Activated CD4-positive, alpha-beta T cell treated with anti-CD3 and anti-CD28 coated beads for 48 hours (primary cell): ENCODE results near the gene NAALADL1.
"Not testable (repeated sequence)": the region's sequence is repeated elsewhere in the genome, so short reads cannot be mapped to it uniquely, and the experiment has no call there.

ENCODE experiments used
- DNase-seq: peaks from one replicate; pipeline ENCODE4 v3.0.0-alpha.2; 2020

NAALADL1 gene

DNA sequence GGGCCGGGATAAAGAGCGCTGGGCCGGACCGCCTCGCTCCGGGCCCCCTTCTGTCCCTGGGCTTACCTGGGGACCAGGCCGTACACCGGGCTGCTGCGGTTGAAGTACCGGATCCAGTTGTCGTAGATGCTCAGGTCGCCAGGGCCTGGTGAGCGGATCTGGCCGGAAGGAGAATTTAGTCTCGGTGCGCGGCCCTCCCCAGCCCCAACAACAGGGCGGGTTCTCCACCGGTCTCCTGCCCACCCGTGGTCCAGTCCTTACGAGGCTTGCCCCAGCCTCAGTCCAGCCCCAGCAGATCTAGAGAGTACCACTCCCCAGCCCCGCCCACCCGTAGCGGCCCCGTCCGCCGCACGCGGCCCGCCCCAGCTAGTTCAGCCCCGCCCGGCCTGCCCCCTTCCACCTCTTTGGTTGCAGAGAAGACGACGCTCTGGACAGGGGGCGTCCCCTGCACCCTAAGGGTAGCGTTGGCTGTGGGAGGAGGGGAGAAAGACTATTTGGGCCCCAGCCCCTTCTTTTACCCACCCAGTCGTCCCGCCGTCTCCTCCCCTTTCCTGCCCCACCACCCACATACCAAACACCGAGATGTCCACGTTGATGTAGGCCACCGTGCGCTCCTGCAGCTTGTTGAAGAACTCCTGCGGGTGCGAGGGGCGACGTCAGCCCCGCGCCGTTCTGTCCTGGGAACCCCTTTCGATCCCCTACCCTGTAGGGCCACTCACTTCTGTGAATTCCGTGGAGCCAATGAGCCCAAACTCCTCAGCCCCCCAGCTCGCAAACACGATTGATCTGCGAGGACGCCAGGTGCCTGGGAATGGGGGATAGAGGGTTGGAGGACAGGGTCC is 10.6 kb downstream of the NAALADL1 start:
- DNase-seq = peak; percentile 43

DNA sequence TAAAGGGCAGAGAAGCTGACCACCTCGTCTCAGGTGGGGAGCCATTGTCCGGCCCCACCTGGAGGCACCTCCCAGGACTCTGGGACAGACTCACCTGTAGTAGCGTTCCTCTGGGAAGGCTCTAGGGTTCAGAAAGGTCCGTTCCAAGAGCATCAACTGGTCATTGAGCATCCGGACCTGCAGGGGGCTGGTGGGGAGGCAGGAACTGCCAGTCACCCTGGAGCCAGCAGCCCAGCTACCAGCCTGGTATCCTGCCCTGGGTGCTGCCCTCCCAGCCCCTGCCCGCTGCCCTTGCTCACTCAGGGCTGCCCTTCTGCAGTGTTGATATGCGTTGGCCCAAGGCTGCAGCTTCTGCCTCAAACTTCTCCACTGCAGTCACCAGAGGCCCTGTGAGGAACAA is 12.6 kb downstream of the NAALADL1 start:
- no peak for DNase-seq

DNA sequence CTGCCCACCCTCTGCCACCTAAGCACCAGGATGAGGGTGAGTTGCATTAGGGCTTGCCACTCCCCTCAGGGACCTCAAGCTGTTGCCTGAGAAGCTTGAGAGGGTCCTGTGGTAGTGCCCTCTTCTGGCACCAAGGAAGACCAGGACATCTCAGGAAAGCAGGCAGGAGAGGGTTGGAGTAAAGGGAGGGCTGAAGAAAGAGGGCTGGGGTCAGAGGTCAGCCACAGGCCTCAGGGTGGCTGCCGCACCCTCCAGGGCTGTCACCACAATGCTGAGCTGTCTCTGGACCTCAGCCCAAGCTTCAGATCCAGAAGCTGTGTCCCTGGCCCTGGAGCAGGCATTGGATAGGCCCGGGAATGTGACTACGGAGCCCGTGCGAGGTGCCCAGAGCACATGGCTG is 13.3 kb downstream of the NAALADL1 start:
- DNase-seq = no peak

DNA sequence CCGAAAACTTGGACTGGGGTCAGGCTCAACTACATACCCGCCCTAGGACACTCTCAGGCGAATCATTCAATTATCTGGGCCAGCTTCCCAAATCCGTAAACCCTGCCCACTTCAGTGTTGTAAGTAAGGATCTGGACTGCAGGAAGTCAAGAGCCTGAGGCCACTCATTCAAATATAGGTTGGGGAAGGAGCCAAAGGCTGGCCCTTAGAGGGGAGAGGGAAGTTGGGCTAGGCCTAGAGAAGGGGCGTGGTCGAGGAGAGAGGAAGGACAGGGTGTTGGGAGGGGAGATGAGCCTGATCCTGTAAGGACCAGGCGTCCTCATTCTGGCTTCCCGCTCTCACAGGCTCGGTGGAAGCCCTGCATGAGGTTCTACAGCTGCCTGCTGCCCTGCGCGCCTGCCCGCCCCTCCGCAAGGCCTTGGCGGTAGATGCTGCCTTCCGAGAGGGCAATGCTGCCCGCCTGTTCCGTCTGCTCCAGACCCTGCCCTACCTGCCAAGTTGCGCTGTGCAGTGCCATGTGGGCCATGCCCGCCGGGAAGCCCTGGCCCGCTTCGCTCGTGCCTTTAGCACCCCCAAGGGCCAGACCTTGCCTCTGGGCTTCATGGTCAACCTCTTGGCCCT is 14.4 kb downstream of the NAALADL1 start:
- no peak for DNase-seq

DNA sequence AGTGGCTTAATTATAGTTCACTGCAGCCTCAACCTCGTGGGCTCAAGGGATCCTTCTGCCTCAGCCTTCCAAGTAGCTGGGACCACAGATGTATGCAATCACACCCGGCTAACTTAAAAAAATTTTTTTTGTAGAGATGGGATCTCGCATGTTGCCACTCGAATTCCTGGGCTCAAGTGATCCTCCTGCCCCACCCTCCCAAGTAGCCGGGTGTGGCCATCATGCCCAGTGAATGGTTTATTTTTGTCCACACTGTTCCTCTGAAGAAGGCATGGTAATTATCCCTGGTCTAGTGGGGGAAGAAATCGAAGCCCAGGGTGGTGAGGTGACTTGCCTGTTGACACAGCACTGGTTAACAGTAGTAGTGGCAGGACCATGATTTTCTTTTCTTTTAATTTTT is 15.5 kb downstream of the NAALADL1 start:
- no peak for DNase-seq

DNA sequence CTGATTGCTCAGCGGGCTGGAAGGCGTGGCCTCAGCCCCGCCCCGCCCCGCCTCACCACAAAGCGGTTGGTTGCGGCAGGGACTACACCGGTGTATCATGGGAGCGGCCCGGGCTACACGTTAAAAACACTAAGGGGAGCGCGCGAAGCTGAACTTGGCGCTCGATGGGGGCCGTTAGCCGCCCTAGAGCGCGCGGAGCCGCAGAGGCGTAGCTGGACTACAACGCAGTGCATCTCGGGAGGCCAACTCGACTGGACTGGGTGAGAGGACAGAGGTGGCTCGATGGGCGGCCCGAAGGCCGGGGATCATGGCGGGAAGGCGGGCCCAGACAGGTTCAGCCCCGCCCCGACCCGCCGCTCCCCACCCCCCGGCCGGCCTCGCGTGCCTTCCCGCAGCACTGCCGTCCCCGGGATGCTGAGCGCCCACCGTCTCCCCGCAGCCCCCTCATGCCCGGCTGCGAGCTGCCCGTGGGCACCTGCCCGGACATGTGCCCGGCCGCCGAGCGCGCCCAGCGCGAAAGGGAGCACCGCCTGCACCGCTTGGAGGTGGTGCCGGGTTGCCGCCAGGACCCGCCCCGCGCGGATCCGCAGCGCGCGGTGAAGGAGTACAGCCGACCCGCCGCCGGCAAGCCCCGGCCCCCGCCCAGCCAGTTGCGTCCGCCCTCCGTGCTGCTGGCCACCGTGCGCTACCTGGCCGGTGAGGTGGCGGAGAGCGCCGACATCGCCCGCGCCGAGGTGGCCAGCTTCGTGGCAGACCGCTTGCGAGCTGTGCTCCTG is 17.3 kb downstream of the NAALADL1 start, which contains the start of gene SAC3D1:
SAC3D1 (plus strand) TSS at position 364 of the 776 bp plus-strand sequence; CDS start at position 447, 83 bp downstream.
- DNase-seq = peak; percentile 93

DNA sequence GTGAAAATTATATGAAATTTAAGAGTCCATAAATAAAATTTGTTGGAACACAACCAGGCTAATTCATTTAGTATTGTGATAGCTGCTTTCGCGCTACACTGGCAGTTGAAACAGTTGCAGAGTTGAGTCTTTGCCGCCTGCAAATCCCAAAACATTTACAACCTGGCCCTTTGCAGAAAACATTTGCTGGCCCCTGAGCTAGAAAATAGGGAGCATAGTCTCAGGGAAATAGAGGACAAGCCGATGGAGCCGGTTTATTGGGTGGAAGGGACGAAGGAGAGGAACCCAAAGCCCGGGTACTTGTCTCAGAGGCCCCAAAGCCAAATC is 17.9 kb downstream of the NAALADL1 start:
- DNase-seq = no peak

DNA sequence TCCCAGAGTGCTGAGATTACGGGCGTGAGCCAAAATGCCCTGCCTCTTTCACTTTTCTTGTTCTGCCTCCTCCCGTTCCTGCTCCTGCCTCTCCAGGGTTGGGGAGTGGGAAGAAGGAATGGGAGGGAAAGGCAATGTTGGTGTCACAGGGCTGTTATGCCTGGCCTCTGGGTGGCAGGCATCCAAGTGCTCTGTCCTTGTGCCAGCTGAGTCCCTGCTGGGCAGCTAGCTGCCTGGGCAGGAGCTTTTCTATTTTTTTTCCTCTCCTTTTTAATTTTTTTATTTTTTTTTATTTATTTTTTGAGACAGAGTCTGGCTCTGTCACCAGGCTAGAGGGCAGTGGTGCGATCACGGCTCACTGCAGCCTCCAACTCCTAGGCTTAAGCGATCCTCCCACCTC is 21.4 kb downstream of the NAALADL1 start:
- DNase-seq = no peak

DNA sequence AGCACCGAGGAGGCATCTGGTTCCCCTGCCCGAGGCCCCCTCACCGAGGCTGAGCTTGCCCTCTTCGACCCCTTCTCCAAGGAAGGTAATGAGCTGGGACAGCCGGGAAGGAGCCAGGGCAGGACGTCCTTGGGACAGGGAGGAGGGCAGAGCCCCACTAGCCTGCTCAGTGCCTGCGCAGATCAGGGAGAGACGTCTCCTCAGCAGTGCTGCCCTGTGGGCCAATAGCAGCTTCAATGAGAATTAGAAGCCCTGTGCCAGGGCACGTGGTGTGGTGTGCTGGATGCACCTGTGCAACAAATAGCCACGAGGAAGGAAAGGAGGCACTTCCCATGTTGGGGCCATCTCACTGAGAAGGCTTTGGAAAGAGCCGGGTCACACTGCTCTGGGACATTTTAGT is 22.8 kb downstream of the NAALADL1 start:
- DNase-seq = no peak

DNA sequence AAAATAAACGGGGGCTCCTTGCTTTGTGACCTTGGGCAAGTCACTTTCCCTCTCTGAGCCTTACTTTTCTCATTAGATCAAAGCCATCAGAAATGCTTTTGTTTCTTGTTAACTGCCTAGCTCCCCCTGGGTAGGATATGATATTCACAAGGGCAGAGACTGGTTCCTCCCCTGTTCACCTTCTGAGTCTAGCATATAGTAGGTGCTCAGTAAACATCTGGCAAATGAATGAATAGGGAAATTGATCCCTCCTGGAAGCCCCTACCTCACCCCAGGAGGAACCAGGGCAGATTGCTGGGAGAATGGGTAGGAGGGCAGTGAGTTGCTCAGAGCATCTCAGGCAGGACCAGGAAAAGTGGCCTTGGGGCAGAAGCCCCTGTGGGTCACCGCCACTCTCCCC is 23.9 kb downstream of the NAALADL1 start:
- DNase-seq = no peak

DNA sequence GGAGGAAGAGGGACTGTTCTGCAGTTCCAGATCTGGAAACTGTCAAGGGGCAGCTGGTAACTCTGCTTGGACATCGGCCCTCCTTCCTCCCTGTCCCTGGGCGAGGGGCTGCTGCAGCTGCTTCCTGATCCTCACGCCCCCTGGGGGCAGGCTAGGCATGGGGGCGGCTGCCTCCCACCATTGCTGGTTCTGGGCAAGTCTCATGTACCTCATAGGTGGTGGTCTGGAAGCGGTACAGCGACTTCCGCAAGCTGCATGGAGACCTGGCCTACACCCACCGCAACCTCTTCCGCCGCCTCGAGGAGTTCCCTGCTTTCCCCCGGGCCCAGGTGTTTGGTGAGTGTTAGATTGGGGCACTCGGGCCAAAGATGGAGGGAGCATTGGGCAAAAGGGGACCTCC is 26.1 kb downstream of the NAALADL1 start:
- DNase-seq = no peak

DNA sequence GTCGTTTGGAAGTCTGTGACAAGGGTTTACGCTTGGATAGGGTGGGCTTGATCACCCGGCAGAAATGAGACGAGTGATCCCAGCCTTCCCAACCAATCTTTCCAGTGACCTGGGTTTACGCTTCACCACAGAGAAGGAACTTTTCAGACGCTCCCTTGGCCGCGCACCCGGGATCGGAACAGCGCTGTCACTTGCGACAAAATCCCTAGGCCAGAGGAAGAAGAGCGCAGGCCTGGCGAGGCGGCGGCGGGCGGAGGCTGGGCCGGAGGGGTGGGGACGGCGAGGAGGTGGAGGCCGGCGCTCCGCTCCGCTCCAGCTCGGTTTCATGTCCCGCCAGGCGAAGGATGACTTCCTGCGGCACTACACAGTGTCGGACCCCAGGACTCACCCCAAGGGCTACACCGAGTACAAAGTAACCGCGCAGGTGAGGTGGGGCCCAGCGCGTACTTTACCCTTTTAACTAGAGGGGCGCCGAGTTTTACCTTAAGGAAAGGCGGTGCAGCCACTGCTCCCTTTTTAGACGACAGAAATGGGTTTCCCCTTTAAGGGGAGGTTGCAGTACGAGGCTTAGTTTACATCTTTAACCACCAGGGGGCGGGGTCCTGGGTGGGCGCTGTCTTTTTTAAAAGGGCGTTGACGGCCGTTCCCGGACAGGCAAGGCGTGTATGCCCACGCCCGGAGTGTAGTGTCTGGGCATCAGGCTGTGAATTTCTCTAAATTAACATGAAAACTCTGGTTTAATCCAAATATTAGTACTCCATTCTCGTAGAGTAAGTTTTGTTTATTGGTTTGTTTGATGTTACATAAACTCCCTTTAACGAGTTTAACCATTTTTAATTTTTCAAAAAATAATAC is 30.9 kb downstream of the NAALADL1 start, which contains the start of gene SNX15:
SNX15 (plus strand) TSS at position 227 of the 855 bp plus-strand sequence; CDS start at position 326, 99 bp downstream.
- DNase-seq = peak; percentile 94

DNA sequence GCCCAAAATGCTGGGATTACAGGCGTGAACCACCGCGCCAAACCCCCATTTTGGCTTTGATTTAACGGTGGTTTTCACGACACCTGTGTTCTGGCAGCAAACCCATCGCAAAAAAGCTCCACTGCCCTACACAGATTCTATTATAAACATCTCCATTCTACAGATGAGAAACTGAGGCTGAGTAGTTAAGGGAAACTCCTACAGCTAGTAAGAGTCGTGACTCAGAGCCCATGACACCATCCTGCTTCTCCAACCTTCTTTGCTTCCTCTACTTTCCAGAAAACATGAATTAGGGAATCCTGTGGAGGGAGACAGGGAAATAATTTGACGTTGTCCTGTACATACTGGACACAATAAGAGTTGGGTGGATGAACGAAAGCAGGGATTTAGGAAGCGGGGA is 31.5 kb downstream of the NAALADL1 start:
- DNase-seq = no peak

DNA sequence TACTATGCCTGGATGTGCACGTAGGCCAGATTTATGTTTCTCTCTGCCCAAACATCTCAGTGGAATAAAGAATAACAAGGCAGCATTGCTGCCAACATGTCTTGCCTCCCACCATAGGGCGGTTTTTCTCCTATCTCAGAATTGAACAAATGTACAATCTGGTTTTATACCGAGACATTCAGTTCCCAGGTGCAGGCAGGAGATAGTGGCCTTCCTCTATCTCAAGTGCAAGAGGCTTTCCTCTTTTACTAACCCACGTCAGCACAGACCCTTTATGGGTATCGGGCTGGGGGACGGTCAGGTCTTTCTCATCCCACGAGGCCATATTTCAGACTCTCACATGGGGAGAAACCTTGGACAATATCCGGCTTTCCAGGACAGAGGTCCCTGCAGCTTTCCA is 34.9 kb downstream of the NAALADL1 start:
- not testable (repeated sequence) for DNase-seq

DNA sequence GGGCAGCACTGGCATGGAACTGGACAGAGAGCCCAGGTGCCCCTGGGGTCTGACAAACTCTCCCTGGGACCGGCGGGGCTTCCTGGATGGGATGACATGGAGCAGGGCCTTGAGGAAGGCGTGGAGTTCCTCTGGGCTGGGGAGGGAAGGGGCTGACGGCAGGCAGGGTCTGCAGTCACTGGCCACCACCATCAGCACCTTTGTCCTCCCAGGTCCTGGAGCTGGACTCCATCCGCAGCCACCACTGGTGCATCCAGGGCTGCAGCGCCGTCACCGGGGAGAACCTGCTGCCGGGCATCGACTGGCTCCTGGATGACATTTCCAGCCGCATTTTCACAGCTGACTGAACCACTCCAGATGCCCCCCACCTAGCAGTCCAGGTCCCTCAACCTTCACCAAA is 36.8 kb downstream of the NAALADL1 start:
- no peak for DNase-seq

DNA sequence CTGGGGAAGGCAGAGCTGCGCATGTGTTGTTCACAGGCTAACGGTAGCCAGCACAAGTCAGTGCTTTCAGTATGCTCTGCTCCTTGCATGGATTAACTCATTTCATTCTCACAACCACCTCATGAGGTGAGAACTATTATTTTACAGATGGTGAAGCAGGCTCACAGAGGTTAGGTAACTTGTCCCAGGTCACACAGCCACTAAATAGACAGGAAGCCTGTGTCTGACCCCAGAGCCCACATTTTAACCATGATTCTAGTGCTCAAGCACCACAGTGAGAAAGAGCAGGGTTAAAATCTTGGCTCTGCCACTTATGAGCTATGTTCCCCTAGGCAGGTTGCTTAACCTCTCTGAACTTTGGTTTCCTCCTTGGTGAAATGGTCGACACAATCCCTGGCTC is 37.4 kb downstream of the NAALADL1 start:
- DNase-seq = no peak

DNA sequence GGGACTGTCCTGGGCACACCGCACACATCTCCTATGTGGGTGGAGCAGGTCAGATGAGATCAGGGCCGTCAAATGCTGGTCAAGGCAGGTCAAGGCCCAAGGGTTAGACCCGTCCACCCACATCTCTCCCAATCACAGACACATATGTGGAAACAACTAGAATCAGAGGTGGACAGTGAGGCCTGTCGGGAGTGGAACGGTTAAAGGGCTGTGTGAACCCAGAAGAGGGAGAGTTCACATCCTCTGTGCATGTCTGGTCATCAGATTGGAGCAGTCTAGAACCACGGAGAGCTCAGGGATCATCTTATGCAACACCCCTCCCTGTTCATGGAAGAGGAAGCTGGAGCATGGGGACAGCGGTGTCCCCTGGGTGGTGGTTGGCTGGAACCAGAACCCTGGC is 38.5 kb downstream of the NAALADL1 start:
- DNase-seq = no peak

DNA sequence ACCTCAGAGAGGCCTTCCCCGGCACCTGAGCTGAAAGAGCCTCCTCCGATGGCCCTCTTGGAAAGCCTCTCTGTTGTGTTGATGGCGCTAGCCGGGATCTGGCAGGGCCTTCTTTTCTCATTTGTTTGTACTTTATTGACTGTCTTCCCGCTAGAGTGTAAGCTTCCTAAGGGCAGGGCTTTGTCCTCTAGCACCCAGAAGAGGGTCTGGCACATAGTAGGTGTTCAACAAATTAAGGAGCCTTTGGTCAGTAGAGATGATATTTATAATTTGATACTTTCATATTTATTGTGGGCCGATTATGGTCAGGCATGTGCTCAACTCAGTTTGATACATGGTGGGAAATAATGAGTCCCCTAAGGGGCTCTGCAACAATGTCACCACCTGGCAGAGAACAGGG is 40.4 kb downstream of the NAALADL1 start:
- DNase-seq = no peak

DNA sequence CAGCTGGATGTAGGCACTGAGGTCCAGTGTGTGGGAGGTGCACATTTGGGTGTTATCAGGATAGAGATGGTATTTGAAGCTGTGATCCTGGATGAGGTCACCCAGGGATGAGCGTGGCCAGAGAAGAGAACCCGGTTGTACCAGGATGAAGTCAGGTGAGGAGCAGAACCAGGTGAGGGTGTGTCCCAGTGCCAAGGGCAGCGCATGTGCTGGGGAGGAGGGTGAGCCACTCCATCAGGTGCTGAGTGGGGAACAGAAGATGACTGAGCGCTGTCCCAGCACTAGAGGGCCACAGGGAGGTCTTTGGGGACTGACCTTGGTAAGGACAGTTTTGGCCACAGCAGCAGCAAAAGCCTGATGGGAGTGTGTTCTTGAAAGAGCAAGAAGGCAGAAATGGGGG is 41.6 kb downstream of the NAALADL1 start:
- no peak for DNase-seq

DNA sequence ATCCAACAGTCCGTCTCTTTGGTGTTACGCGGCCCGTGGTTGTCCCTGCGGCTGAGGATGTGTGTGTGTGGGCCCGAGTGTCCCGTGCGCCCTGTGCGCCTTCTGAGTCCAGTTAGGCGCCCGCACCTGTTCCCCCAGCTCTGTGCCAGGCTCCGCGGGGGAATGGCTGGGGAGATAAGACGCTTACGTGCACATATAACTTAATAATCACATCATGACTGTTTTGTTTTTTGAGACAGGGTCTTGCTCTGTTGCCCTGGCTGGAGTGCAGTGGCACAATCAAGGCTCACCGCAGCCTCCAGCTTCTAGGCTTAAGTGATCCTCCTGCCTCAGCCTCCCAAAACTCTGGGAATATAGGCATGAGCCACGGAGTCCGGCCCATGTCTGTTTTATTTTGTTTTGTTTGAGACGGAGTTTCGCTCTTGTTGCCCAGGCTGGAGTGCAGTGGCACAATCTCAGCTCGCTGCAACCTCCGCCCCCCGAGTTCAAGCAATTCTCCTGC is 43.6 kb downstream of the NAALADL1 start:
- DNase-seq = no peak

DNA sequence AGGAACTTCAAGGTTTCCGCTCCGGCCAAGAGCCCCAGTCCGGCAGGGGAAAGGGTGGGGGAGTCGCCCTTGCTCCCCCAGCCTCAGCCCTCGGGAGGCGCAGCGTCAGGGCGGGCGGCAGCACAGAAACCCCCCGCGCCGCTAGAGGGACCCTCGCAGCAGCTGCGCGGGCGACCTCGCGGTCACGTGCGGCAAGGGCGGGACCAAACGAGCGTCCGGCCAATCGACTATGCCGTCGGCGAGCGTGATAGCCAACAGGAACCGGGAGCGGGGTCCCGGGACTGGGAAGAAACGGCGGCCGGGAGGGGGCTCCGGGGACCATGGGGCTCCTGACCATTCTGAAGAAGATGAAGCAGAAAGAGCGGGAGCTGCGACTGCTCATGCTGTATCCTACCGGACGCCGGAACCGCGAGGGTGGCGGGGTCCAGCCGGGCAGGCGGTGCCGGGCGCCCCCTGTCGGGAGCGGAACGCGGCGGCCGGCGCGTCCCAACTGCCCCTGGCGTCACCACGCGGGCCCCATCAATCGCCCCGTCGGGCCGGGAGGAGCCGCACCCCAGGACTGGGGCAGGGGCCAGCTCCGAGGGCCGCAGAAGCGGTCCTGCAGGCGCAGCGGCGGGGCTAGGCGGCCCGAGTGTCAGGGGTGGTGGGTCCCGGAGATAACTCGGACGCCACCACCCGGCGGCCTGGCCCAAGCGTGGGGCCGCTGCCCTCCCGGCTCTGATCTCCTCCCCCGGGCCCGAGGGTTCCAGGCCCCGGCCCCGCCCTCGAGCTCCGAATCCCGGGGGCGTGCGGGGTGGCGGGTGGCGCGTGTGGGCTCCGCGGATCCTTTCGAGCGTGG is 44.2 kb downstream of the NAALADL1 start, which contains the start of gene ARL2:
ARL2 (plus strand) TSS at position 273 of the 838 bp plus-strand sequence; CDS start at position 321, 48 bp downstream.
- peak; percentile 89 for DNase-seq
